Stimulated activated CD4-positive, alpha-beta T cell treated with anti-CD3 and anti-CD28 coated beads, Interleukin-12 subunit alpha, Interleukin-12 subunit beta, amount 100 ng/mL, for 4 hours (primary cell): Measurements from ENCODE around the gene NANOS1.
"Not testable (repeated sequence)": the region's sequence is repeated elsewhere in the genome, so short reads cannot be mapped to it uniquely, and the experiment has no call there.

ENCODE experiments used
- DNase-seq: peaks from one replicate; pipeline ENCODE4 v3.0.0-alpha.2; 2020

The NANOS1 gene

GRCh38 chr10:119020627-119020946 is 8.9 kb upstream of the NANOS1 start:
- no peak for DNase-seq

- DNase-seq, result no peak
Measured at GRCh38 chr10:119022846-119023552, 6.5 kb upstream of the NANOS1 start.

GRCh38 chr10:119023553-119023868 is 6.0 kb upstream of the NANOS1 start:
- DNase-seq, result no peak

GRCh38 chr10:119024882-119025281 is 4.6 kb upstream of the NANOS1 start:
- no peak for DNase-seq

- no peak for DNase-seq
Measured at GRCh38 chr10:119025336-119025735, 4.2 kb upstream of the NANOS1 start.

- no peak for DNase-seq
Measured at GRCh38 chr10:119025776-119026175, 3.7 kb upstream of the NANOS1 start.

GRCh38 chr10:119026301-119027110 is 3.0 kb upstream of the NANOS1 start:
- DNase-seq, result no peak

- not testable (repeated sequence) for DNase-seq
Measured at GRCh38 chr10:119028445-119028899, 1.0 kb upstream of the NANOS1 start.

GRCh38 chr10:119028900-119029612 is 458 bp upstream of the NANOS1 start:
- DNase-seq, result peak; percentile 75

GRCh38 chr10:119030421-119031250 is 1.1 kb downstream of the NANOS1 start:
- DNase-seq, result peak; percentile 42

GRCh38 chr10:119031496-119032059 is 2.1 kb downstream of the NANOS1 start:
- DNase-seq, result no peak

DNA sequence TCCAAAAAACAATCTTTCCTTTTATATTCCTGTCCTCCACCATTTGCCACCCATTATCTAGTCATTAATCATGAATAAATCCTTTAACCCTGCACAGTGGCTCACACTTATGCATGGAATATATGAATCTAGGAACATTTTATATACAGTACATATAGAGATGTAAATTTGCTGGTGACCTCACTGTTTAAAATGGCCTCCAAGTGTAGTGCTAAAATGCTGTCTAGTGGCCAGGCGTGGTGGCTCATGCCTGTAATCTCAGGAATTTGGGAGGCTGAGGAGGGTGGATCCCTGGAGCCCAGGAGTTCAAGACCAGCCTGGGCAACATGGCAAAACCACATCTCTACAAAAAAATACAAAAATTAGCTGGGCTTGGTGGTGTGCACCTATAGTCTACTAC is 9.6 kb downstream of the NANOS1 start:
- DNase-seq, result no peak

- DNase-seq, result no peak
Measured at GRCh38 chr10:119041326-119041725, 11.8 kb downstream of the NANOS1 start.

- DNase-seq, result no peak
Measured at GRCh38 chr10:119042169-119042568, 12.7 kb downstream of the NANOS1 start.

- DNase-seq, result no peak
Measured at GRCh38 chr10:119045561-119045960, 16.0 kb downstream of the NANOS1 start.

- DNase-seq, result no peak
Measured at GRCh38 chr10:119049361-119049760, 19.8 kb downstream of the NANOS1 start.

DNA sequence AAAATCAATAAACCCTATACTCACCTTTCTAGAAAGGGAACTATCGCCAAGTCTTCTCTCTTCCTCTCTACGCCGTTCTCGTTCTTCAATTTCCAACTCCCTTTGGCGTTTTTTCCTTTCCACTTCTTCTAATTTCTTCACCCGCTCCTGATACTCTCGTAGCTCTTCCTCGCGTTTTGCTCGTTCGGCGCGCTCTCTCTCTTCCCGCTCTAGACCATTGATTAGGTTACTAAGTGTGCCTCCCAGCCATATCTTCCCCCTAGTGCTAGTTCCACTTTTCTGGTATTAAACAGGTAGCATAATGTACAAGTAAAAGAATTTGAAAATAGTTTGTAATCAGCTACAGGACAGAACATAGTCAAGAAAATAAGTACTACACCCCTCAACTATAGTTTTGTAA is 20.3 kb downstream of the NANOS1 start:
- no peak for DNase-seq

- DNase-seq, result no peak
Measured at GRCh38 chr10:119051775-119052174, 22.3 kb downstream of the NANOS1 start.

GRCh38 chr10:119055472-119055871 is 26.0 kb downstream of the NANOS1 start:
- DNase-seq, result no peak

DNA sequence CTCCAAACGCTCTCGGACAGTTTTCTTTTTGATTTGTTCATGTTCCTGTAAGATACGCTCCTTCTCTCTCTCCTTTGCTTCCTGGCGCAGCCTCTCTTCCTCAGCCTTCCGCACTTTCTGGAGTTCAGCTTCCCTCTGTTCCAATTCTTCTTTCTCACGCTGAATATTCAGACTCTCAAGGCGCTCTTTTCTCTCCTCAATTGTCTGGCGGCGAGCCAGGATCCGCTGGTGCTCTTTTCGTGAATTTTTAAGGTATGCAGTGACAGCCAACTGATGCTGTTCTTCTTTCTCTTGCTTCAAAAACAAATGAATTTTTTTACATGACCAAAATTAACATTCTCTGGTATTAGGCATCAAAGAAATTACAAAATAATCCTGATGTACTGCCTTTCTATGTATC is 28.5 kb downstream of the NANOS1 start:
- no peak for DNase-seq

DNA sequence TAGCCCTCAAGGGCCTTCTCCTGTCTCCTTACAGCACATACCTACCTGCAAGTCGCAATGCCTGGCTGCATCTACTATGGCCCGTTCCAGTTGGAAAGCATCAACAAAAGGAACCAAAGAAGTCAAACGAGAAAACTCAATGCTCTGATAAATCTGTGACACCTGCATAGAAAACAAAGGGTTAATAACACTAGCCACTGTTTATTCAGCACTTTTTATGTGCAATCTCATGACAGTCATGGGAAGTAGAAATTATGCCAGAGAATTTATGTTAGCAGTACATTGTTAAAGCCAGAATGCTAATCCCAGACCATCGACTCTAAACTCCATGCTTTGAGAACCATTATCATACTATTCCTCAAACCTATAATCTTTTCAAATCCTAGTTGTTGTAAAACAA is 30.0 kb downstream of the NANOS1 start:
- no peak for DNase-seq

DNA sequence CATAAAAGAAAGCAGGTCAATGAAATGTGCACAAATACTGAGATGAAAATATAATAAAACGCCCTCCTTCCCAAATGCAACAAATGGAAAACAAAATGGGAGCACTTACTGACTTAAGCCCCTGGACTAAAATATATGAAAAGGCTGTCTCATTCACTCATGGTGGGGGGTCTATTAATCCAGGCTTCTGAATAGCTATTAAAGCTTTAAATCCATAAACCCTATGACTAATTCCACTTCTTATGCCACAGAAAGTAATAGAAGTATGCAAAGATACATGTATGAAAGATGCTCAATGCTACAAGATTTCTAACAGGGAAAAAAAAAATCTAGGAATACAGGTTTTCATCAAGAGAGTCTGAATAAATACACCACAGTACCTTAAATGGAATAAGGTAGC is 30.6 kb downstream of the NANOS1 start:
- DNase-seq, result no peak

- no peak for DNase-seq
Measured at GRCh38 chr10:119061352-119061751, 31.8 kb downstream of the NANOS1 start.
